Left lung (tissue), 10 donors: ENCODE measurements around the gene PHACTR1. TPM values are rescaled to one million over a fixed set of nuclear protein-coding genes. Genes with fewer than 3 reads are reported as not detected.
"Not testable (repeated sequence)": the region's sequence is repeated elsewhere in the genome, so short reads cannot be mapped to it uniquely, and the experiment has no call there.

Source experiments
- ATAC-seq: fragments of 200-7000 bp; cut with Tn5 transposase; one replicate; pipeline ENCODE4 v1.9.1; 2020; ENCODE audit warnings: moderate library complexity
- DNase-seq, 4 donors: peaks; one replicate each; pipeline ENCODE4 v3.0.0-alpha.2; 2013 to 2020
- H3K27ac ChIP-seq, 2 donors: fragments of 200-600 bp; sonication (generic) in 1 of 2; one replicate each; pipeline versions ENCODE4 v1.5.0 to v1.8.0; 2020 to 2021
- H3K27me3 ChIP-seq, 2 donors: fragments of 200-600 bp; sonication (generic) in 1 of 2; one replicate each; pipeline versions ENCODE4 v1.5.0 to v1.8.0; 2020 to 2021
- H3K36me3 ChIP-seq, 2 donors: fragments of 200-600 bp; sonication (generic) in 1 of 2; one replicate each; pipeline versions ENCODE4 v1.5.0 to v1.8.0; 2020 to 2021
- H3K4me1 ChIP-seq, 2 donors: fragments of 200-600 bp; one replicate each; pipeline ENCODE4 v1.8.0; 2021
- H3K4me3 ChIP-seq, 2 donors: fragments of 200-600 bp; sonication (generic) in 1 of 2; one replicate each; pipeline versions ENCODE4 v1.5.0 to v1.8.0; 2020 to 2021; ENCODE audit warnings: mild to moderate bottlenecking in 1 of 2
- H3K9me3 ChIP-seq, 2 donors: fragments of 200-600 bp; sonication (generic) in 1 of 2; one replicate each; pipeline versions ENCODE4 v1.5.0 to v1.8.0; 2020 to 2021
- CTCF ChIP-seq, 2 donors: fragments of 200-600 bp; sonication (generic) in 1 of 2; IDR thresholded peaks; one replicate each; pipeline versions ENCODE4 v1.5.0 to v1.8.0; 2021; ENCODE audit warnings: antibody characterized with exemption in 2 of 2
- intact Hi-C, 2 donors: fragments of 100-400 bp; cut with DNase I; formaldehyde crosslinking; loops; one replicate each; pipeline versions ENCODE4 v1.11.2 to v1.14.2; 2022
- polyA plus RNA-seq, 6 donors: library from polyadenylated mRNA; unstranded; fragments of 120-200 nt; gene quantifications; one replicate each; pipeline ENCODE4 v1.2.1, GENCODE V29; 2013; ENCODE audit not compliant: insufficient read length in 6 of 6
- total RNA-seq, 2 donors: library from RNA; stranded (reverse); fragmentation: NEBNext Ultra II Directional; extraction: Animal tissue kit (Norgen Biotek cat#: 25700); gene quantifications; one replicate each; pipeline ENCODE4 v1.2.1, GENCODE V29; 2021
- donor health status: DM: no; HTN: yes; CAD: no.
- donor health status: DM: no; HTN: no; CAD: no.

PHACTR1 gene
- total and polyA plus RNA-seq, 8 donors, result 12.1 to 53.3 (median 15.8) TPM

- H3K27ac ChIP-seq, result no peak overlapping the region
- TF ChIP-seq CTCF (IDR thresholded peaks at IDR 0.05), result no peak
- ATAC-seq (no peak), DNase-seq (no peak)
- no peak overlapping the region for H3K4me3 ChIP-seq
- H3K36me3 ChIP-seq, result peaks cover 0 to 4% of the 10 kb centered on the region in 2 donors
- intact Hi-C loops, result no loop called here
- no peaks in the 10 kb centered on the region for H3K27me3 ChIP-seq
- H3K9me3 ChIP-seq, result peaks cover 0 to 3% of the 10 kb centered on the region in 2 donors
- no peaks in the 10 kb centered on the region for H3K4me1 ChIP-seq
Measured at GRCh38 chr6:13242178-13242577, 525.6 kb downstream of the PHACTR1 start.

GRCh38 chr6:13242590-13242989 is 526.0 kb downstream of the PHACTR1 start:
- Histone ChIP-seq H3K27ac (no peak overlapping the region), H3K27me3 (no peaks in the 10 kb centered on the region), H3K36me3 (peaks cover 0 to 4% of the 10 kb centered on the region in 2 donors), H3K4me3 (no peak overlapping the region), H3K9me3 (peaks cover 0 to 3% of the 10 kb centered on the region in 2 donors), H3K4me1 (no peaks in the 10 kb centered on the region)
- DNase-seq (no peak), ATAC-seq (no peak)
- no peak for TF ChIP-seq CTCF (IDR thresholded peaks at IDR 0.05)
- intact Hi-C loops, result no loop called here

- H3K27ac ChIP-seq, result no peak overlapping the region
- ATAC-seq, result no peak
- peaks cover 0 to 4% of the 10 kb centered on the region in 2 donors for H3K36me3 ChIP-seq
Measured at GRCh38 chr6:13243033-13243432, 526.5 kb downstream of the PHACTR1 start.

DNA sequence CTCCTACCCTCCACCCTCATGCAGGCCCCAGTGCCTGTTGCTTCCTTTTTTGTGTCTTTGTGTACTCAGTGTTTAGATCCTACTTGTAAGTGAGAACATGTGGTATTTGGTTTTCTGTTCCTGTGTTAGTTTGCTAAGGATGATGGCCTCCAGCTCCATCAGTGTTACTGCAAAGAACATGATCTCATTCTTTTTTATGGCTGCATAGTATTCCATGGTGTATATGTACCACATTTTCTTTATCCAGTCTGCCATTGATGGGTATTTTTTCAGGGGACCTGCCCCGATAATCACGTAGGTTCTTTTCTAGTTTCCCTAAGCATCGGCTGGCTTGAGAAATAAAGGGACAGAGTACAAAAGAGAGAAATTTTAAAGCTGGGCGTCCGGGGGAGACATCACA is 527.2 kb downstream of the PHACTR1 start:
- H3K27ac ChIP-seq, intact Hi-C loops, H3K4me3 ChIP-seq, H3K4me1 ChIP-seq, H3K27me3 ChIP-seq, H3K36me3 ChIP-seq, H3K9me3 ChIP-seq, DNase-seq, ATAC-seq: not testable (repeated sequence)

More at GRCh38 chr6:13243033-13243432, 526.5 kb downstream of the PHACTR1 start:
- H3K4me3 ChIP-seq, result no peak overlapping the region
- peaks cover 0 to 3% of the 10 kb centered on the region in 2 donors for H3K9me3 ChIP-seq
- intact Hi-C loops, result no loop called here
- H3K27me3 ChIP-seq, result no peaks in the 10 kb centered on the region
- TF ChIP-seq CTCF (IDR thresholded peaks at IDR 0.05), result no peak
- no peak for DNase-seq
- no peaks in the 10 kb centered on the region for H3K4me1 ChIP-seq

DNA sequence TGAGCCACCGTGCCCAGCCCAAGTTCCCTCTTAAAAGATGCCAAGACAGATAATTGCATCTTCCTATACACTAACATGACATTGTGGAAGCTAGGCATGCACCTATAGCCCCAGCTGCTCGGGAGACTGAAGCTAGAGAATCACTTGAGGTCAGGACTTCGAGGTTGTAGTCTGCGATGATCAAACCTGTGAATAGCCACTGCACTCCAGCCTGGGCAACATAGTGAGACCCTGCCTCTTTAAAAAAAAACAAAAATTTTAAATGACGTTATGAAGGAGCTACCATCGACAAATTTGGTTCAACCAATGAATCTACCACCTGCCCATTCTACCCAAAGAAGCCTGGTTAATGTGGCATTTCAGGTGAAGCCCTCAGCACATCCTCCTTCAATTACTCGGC is 531.1 kb downstream of the PHACTR1 start:
- no peak for TF ChIP-seq CTCF (IDR thresholded peaks at IDR 0.05)
- ATAC-seq, result no peak
- intact Hi-C loops, result no loop called here

DNA sequence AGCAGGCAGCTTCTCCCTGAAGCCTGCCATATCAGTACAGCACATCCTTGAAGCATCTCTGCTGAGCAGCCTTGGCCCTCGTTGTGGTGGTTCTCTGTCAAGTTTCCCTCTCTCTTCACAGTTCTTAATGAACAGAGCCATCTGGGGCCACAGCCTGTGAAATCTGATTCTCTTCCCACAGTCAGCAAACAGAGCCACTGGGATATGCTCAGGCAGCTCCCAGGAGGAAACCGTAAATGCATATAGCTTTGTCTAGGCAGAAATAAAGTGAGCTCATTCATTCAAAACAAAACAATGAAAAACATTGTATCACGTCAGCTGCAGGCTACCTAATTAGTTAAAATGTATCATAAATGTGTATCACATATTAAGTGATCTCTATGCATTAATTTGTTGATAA is 531.5 kb downstream of the PHACTR1 start:
- H3K9me3 ChIP-seq, result peaks cover 0 to 3% of the 10 kb centered on the region in 2 donors
- H3K36me3 ChIP-seq, result no peaks in the 10 kb centered on the region
- H3K4me1 ChIP-seq, result peaks cover 0 to 6% of the 10 kb centered on the region in 2 donors
- ATAC-seq, result no peak
- no peak overlapping the region for H3K4me3 ChIP-seq
- intact Hi-C loops, result no loop called here
- TF ChIP-seq CTCF (IDR thresholded peaks at IDR 0.05), result no peak
- no peaks in the 10 kb centered on the region for H3K27me3 ChIP-seq
- H3K27ac ChIP-seq, result no peak overlapping the region
- DNase-seq, result no peak

More for the DNA sequence above, 531.1 kb downstream of the PHACTR1 start:
- no peak overlapping the region for H3K4me3 ChIP-seq
- peaks cover 0 to 3% of the 10 kb centered on the region in 2 donors for H3K9me3 ChIP-seq
- no peaks in the 10 kb centered on the region for H3K27me3 ChIP-seq
- DNase-seq, result no peak
- no peak overlapping the region for H3K27ac ChIP-seq
- no peaks in the 10 kb centered on the region for H3K36me3 ChIP-seq
- peaks cover 0 to 3% of the 10 kb centered on the region in 2 donors for H3K4me1 ChIP-seq
